Heart right ventricle (tissue), 16 donors: ENCODE results near the gene STARD7. TPM values are rescaled to one million over a fixed set of nuclear protein-coding genes. Genes with fewer than 3 reads are reported as not detected.
A peak's percentile ranks its signal among the peaks of the same experiment; 100 is the strongest.

ENCODE experiments used
- ATAC-seq, 8 donors: fragments of 200-7000 bp; cut with Tn5 transposase; one replicate each; pipeline ENCODE4 v1.9.1; 2020; ENCODE audit warnings: mild to moderate bottlenecking in 8 of 8, moderate library complexity in 8 of 8, moderate number of reproducible peaks in 1 of 8
- DNase-seq, 2 donors: peaks; one replicate each; pipeline ENCODE4 v3.0.0-alpha.2; 2020
- H3K27ac ChIP-seq, 10 donors: fragments of 200-600 bp; sonication (generic) in 2 of 10; one replicate each; pipeline versions ENCODE4 v1.5.0 to v1.8.0; 2020 to 2022; ENCODE audit warnings: mild to moderate bottlenecking in 3 of 10
- H3K27me3 ChIP-seq, 7 donors: fragments of 200-600 bp; one replicate each; pipeline ENCODE4 v1.8.0; 2021 to 2022; ENCODE audit warnings: mild to moderate bottlenecking in 2 of 7
- H3K36me3 ChIP-seq, 9 donors: fragments of 200-600 bp; sonication (generic) in 1 of 9; one replicate each; pipeline versions ENCODE4 v1.5.0 to v1.8.0; 2020 to 2022; ENCODE audit warnings: mild to moderate bottlenecking in 2 of 9
- H3K4me1 ChIP-seq, 9 donors: fragments of 200-600 bp; sonication (generic) in 1 of 9; one replicate each; pipeline versions ENCODE4 v1.5.0 to v1.8.0; 2020 to 2022; ENCODE audit warnings: mild to moderate bottlenecking in 4 of 9
- H3K4me3 ChIP-seq, 10 donors: fragments of 200-600 bp; sonication (generic) in 2 of 10; one replicate each; pipeline versions ENCODE4 v1.5.0 to v1.8.0; 2020 to 2022; ENCODE audit warnings: mild to moderate bottlenecking in 7 of 10, moderate library complexity in 2 of 10
- H3K9me3 ChIP-seq, 11 donors: fragments of 200-600 bp in 10 of 11; sonication (generic) in 2 of 11; one replicate each; pipeline versions ENCODE4 v1.5.0 to v1.8.0; 2013 to 2022; ENCODE audit warnings: mild to moderate bottlenecking in 2 of 11, control low read depth in 1 of 11, moderate library complexity in 1 of 11
- WGBS, 2 donors: extraction: QIAGEN DNeasy Blood & Tissue Kit; methylation state at CpG; one replicate each; pipeline ENCODE4 v1.1.7; 2013; ENCODE audit warnings: inconsistent platforms in 1 of 2; 5-methylcytosine and 5-hydroxymethylcytosine counted together
- intact Hi-C, 10 donors: fragments of 100-400 bp; cut with DNase I; formaldehyde crosslinking; loops; one replicate each; pipeline versions ENCODE4 v1.11.1 to v1.14.2; 2022
- polyA plus RNA-seq, 2 donors: library from polyadenylated mRNA; stranded (reverse); fragments of 200-250 nt; gene quantifications; one replicate each; pipeline ENCODE4 v1.2.3, GENCODE V29; 2013
- total RNA-seq, 10 donors: library from RNA; stranded (reverse); fragmentation: NEBNext Ultra II Directional in 3 of 10; extraction: Animal tissue kit (Norgen Biotek cat#: 25700) in 3 of 10; gene quantifications; one replicate each; pipeline versions ENCODE4 v1.2.1 to v1.2.4, GENCODE V29; 2021 to 2023
- TF ChIP-seq, protein P1 (sequence below), 9 donors: fragments of 200-600 bp; sonication (generic) in 2 of 9; IDR thresholded peaks; one replicate each; pipeline versions ENCODE4 v1.5.0 to v1.8.0; 2021 to 2022; ENCODE audit warnings: antibody characterized with exemption in 9 of 9, mild to moderate bottlenecking in 5 of 9, moderate library complexity in 1 of 9
- donor health status: Arrhythmogenic right ventricular cardiomyopathy.
- donor health status: ischemic (EF 13 %, LVEDD 7.1; RV severe dilation, severe dysfunction).
- donor health status: healthy with polysubstance abuse.
- donor health status: DM: no; HTN: yes; CAD: no.
- donor health status: DM: no; HTN: no; CAD: no.
- donor health status: ischemic (EF 25% LVEDD 6.9; RV normal size, moderate dysfunction).
- donor health status: ischemic (EF 25% LVEDD 5.7; RV mildly dilated, moderate dysfunction).
- donor health status: healthy.
- donor health status: DM: yes; HTN: yes; CAD: no.
- donor health status: Ischemic cardiomyopathy.
- donor health status: ischemic (EF 35%, LVEDD 5.7; RV mildly dilated, moderate dysfunction).
- donor health status: nonischemic (EF 11% LVEDD 7.7; RV severe dilation, severe dysfunction).
- donor health status: DM: yes; HTN: yes; CAD: no.
- donor health status: PGD.
- donor health status: ischemic (EF 29% LVEDD 5.4; RV normal size, mild dysfunction).
- donor health status: nonischemic (EF 23%, LVEDD 6.1; RV moderate dilation, normal function).

Gene STARD7
- total and polyA plus RNA-seq, 12 donors = 50.8 to 397 (median 191) TPM

DNA sequence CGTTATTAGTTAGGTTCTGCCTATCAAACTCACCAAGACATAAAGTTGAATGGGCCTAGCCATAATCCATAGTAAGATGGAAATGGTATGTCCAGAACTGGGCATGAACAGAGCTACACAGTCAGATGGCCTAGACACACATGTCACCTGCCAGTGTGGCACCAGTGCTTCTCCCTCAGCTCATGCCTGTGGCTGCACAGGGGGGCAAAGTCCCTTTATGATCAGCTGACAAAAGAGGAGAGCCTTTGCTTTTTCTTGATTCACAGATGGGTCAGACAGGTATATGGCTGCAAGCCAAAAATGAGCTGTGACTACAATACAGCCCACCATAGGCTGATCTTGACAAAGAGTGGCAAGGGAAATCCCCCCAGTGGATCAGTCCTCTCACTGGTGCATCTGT, 28.3 kb upstream of the STARD7 start:
- TF ChIP-seq, protein P1, sequence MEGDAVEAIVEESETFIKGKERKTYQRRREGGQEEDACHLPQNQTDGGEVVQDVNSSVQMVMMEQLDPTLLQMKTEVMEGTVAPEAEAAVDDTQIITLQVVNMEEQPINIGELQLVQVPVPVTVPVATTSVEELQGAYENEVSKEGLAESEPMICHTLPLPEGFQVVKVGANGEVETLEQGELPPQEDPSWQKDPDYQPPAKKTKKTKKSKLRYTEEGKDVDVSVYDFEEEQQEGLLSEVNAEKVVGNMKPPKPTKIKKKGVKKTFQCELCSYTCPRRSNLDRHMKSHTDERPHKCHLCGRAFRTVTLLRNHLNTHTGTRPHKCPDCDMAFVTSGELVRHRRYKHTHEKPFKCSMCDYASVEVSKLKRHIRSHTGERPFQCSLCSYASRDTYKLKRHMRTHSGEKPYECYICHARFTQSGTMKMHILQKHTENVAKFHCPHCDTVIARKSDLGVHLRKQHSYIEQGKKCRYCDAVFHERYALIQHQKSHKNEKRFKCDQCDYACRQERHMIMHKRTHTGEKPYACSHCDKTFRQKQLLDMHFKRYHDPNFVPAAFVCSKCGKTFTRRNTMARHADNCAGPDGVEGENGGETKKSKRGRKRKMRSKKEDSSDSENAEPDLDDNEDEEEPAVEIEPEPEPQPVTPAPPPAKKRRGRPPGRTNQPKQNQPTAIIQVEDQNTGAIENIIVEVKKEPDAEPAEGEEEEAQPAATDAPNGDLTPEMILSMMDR (IDR thresholded peaks at IDR 0.05) = no peak
- H3K27ac ChIP-seq = no peak overlapping the region
- H3K36me3 ChIP-seq = peaks cover 0 to 5% (median 0%) of the 10 kb centered on the region in 9 donors
- intact Hi-C loops = no loop called here
- no peak overlapping the region for H3K4me3 ChIP-seq
- peaks cover 0 to 41% (median 24%) of the 10 kb centered on the region in 9 donors for H3K4me1 ChIP-seq
- H3K9me3 ChIP-seq = no peaks in the 10 kb centered on the region
- ATAC-seq (no peak), DNase-seq (no peak)
- H3K27me3 ChIP-seq = no peaks in the 10 kb centered on the region
- WGBS, 2 donors = 97 to 100% methylated on average over 1 of the region's 1 CpG

DNA sequence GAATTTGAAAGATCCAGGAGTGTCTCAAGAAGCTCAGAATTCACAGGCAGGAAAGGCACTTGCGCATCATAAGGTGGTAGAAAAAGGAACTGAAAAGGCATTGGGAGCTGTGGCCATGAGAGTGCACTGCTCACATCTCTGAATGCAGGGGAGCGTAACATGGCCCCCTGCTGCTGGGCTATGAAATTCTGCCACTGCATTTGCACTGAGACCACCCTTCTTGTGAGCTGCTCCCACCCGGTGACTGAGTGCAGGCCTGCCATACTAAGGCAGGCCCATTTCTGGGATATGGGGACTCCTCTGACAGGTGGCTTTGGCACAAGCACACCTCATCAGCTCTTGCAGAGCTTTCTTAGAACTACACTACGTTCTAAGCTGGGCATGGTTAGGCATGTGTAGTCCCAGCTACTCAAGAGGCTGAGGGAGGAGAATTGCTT, 25.3 kb upstream of the STARD7 start:
- intact Hi-C loops = no loop called here
- DNase-seq = no peak
- H3K4me3 ChIP-seq = no peak overlapping the region
- no peak for ATAC-seq
- H3K27me3 ChIP-seq = no peaks in the 10 kb centered on the region
- no peaks in the 10 kb centered on the region for H3K9me3 ChIP-seq
- no peaks in the 10 kb centered on the region for H3K36me3 ChIP-seq
- peaks cover 0 to 16% (median 0%) of the 10 kb centered on the region in 9 donors for H3K4me1 ChIP-seq
- 87 to 92% methylated on average over 4 of the region's 4 CpGs for whole genome bisulfite sequencing, 2 donors
- TF ChIP-seq, protein P1 (IDR thresholded peaks at IDR 0.05) = no peak
- H3K27ac ChIP-seq = peak overlapping the region in 1 of 10 donors; percentile 39

DNA sequence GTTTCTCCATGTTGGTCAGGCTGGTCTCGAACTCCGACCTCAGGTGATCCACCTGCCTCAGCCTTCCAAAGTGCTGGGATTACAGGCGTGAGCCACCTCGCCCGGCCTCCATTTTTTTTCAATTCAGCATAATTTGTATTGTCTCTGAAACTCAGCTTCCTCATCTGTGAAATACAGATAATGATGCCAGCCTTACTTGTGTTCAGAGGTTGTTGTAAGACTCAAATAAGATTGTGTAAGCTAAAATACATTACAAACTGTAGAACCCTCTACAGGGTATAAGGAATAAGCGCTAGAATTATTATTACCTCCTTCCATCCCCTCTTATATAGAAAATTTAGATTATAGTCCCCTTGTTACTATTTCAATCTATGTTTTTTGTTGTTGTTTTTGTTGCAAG, 24.8 kb upstream of the STARD7 start:
- DNase-seq (no peak), ATAC-seq (no peak)
- WGBS, 2 donors = 94 to 95% methylated on average over 6 of the region's 6 CpGs
- intact Hi-C loops = no loop called here
- Histone ChIP-seq H3K4me1 (peaks cover 0 to 16% (median 0%) of the 10 kb centered on the region in 9 donors), H3K4me3 (no peak overlapping the region), H3K9me3 (no peaks in the 10 kb centered on the region), H3K27me3 (no peaks in the 10 kb centered on the region), H3K27ac (peak overlapping the region in 1 of 10 donors; percentile 49), H3K36me3 (no peaks in the 10 kb centered on the region)
- TF ChIP-seq, protein P1 (IDR thresholded peaks at IDR 0.05) = no peak

DNA sequence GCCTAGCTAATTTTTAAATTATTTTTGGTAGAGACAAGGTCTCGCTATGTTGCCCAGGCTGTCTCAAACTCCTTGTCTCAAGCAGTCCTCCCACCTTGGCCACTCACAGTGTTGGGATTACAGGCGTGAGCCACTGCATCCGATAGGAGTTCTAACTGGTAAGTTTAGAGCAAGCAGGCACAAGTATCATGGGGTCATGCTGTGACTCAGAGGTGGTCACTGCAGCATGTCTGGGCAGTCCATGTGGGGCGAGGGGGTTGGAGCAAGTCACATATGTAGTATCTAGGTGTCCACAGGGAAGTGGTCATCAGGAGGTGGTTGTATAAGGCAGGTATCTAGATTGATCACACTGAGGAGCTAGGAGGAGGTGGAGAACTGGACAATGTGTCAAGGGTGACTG, 22.7 kb upstream of the STARD7 start:
- intact Hi-C loops = no loop called here
- Histone ChIP-seq H3K4me3 (no peak overlapping the region), H3K9me3 (no peaks in the 10 kb centered on the region), H3K36me3 (peaks cover 0 to 2% (median 0%) of the 10 kb centered on the region in 9 donors), H3K27me3 (no peaks in the 10 kb centered on the region), H3K27ac (no peak overlapping the region), H3K4me1 (peaks cover 0 to 16% (median 0%) of the 10 kb centered on the region in 9 donors)
- TF ChIP-seq, protein P1 (IDR thresholded peaks at IDR 0.05) = no peak
- no peak for DNase-seq
- 96 to 97% methylated on average over 4 of the region's 4 CpGs for WGBS, 2 donors
- ATAC-seq = no peak
